ENCODE measurements around the gene TFEB. TPM values are rescaled to one million over a fixed set of nuclear protein-coding genes. Genes with fewer than 3 reads are reported as not detected.

TFEB gene
- total RNA-seq, 1 experiment from 2014 or later = 7.3 TPM

DNA sequence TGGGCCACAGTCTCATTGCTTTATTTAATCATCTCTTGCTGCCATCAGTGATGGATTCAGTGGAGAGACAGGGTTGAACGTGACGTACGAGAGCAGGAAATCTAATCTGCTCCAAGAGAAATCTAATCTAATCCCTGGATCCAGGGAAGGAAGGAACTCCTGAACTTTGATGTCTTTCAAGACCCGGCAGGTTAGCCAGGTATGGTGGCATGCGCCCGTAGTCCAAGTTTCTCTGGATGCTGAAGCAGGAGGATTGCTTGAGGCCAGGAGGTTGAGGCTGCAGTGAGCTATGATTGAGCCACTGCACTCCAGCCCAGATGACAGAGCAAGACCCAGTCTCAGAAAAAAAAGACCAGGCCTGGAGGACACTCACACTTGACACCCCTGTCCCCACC, 23.2 kb upstream of the TFEB start:
- POLR2A ChIA-PET (ENCODE audit: unreplicated experiment) = interaction anchor here (0.6 kb wide), 1 partner anchor 174 kb away, joined by 5 read pairs; no protein-coding TSS in a partner anchor
- Histone ChIP-seq H3K27ac (no peak overlapping the region), H3K4me3 (no peak overlapping the region), H3K4me2 (no peak overlapping the region), H3K36me3 (ENCODE audit: low read depth) (no peaks in the 10 kb centered on the region), H3K4me1 (replicated peaks; ENCODE audit: insufficient read depth) (peaks cover 14% of the 10 kb centered on the region; the same call in 1 of the 2 replicates), H4K20me1 (ENCODE audit: insufficient read depth) (no peaks in the 10 kb centered on the region), H2AFZ (no peak overlapping the region), H3K9me3 (ENCODE audit: insufficient read depth, low read depth) (no peaks in the 10 kb centered on the region), H3K79me2 (ENCODE audit: low read depth) (no peaks in the 10 kb centered on the region), H3K27me3 (ENCODE audit: insufficient read depth, low read depth) (no peaks in the 10 kb centered on the region), H3K9me2 (ENCODE audit: insufficient read depth) (no peaks in the 10 kb centered on the region), H3F3A (ENCODE audit: insufficient read depth, low read depth) (0 out of 2 replicates have a peak, but pooled peaks cover 4% of the 10 kb centered on the region)
- TF ChIP-seq, protein P1, sequence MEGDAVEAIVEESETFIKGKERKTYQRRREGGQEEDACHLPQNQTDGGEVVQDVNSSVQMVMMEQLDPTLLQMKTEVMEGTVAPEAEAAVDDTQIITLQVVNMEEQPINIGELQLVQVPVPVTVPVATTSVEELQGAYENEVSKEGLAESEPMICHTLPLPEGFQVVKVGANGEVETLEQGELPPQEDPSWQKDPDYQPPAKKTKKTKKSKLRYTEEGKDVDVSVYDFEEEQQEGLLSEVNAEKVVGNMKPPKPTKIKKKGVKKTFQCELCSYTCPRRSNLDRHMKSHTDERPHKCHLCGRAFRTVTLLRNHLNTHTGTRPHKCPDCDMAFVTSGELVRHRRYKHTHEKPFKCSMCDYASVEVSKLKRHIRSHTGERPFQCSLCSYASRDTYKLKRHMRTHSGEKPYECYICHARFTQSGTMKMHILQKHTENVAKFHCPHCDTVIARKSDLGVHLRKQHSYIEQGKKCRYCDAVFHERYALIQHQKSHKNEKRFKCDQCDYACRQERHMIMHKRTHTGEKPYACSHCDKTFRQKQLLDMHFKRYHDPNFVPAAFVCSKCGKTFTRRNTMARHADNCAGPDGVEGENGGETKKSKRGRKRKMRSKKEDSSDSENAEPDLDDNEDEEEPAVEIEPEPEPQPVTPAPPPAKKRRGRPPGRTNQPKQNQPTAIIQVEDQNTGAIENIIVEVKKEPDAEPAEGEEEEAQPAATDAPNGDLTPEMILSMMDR (conservative IDR thresholded peaks at IDR 0.05) = no peak
- CTCF ChIA-PET = interaction anchor here (1.1 kb wide), 1 partner anchor 28 kb away, joined by 3 read pairs; no protein-coding TSS in a partner anchor
- BruUV-seq (replicated peaks) = no TSS peak
- intact Hi-C loops (cut with micrococcal nuclease; ENCODE audit: unreplicated experiment) = no loop called here
- DNase-seq = no peak

DNA sequence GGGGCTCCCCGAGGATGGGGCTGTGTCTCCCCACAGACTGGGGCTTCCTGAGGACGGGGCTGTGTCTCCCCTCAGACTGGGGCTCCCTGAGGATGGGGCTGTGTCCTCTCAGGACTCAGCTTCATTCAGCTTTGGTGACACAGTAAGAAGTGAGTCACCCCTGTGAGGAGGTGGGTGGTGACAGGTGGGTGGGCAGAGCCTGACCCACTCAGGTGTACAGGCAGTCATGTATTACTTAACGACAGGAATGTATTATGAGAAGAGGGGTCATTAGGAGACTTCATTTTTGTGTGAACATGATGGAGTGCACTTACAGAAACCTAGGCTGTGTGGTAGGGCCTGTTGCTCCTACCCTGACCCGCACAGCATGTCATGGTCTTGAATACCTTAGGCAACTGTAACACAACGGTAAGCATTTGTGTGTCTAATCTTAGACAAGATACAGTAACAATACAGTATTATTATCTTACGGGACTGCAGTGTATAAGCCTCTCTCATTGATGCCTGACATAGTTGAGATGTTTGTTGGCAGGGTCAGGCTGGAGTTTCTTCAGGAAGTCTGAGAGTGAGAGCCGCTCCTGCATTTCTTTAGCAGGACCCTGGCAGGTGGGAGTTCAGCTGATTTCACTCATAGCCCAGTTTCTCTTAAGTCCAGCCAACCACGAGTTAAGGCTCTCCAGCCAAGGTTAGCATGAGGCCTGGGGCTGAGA, 22.7 kb upstream of the TFEB start:
- ChIA-PET CTCF (interaction anchor here (1.1 kb wide), 1 partner anchor 29 kb away, joined by 3 read pairs; no protein-coding TSS in a partner anchor), POLR2A (ENCODE audit: unreplicated experiment) (interaction anchor here (0.6 kb wide), 2 partner anchors 93 to 175 kb away, joined by 3 to 5 read pairs; no protein-coding TSS in a partner anchor)
- no peak for TF ChIP-seq EZH2 (IDR thresholded peaks at IDR 0.05; ENCODE audit: low read depth)
- TF ChIP-seq, protein P1 (conservative IDR thresholded peaks at IDR 0.05) = no peak
- Histone ChIP-seq H3K9me2 (ENCODE audit: insufficient read depth) (no peaks in the 10 kb centered on the region), H3K4me3 (no peak overlapping the region), H3F3A (ENCODE audit: insufficient read depth, low read depth) (0 out of 2 replicates have a peak, but pooled peaks cover 4% of the 10 kb centered on the region), H4K20me1 (ENCODE audit: insufficient read depth) (no peaks in the 10 kb centered on the region), H3K27ac (no peak overlapping the region), H3K9me3 (ENCODE audit: insufficient read depth, low read depth) (no peaks in the 10 kb centered on the region), H3K4me1 (replicated peaks; ENCODE audit: insufficient read depth) (peaks cover 14% of the 10 kb centered on the region; the same call in 1 of the 2 replicates), H2AFZ (no peak overlapping the region), H3K36me3 (ENCODE audit: low read depth) (no peaks in the 10 kb centered on the region), H3K27me3 (ENCODE audit: insufficient read depth, low read depth) (no peaks in the 10 kb centered on the region), H3K4me2 (no peak overlapping the region), H3K79me2 (ENCODE audit: low read depth) (no peaks in the 10 kb centered on the region)
- intact Hi-C loops (cut with micrococcal nuclease; ENCODE audit: unreplicated experiment) = no loop called here
- BruUV-seq (replicated peaks) = no TSS peak
- DNase-seq = peak; percentile 16 to 46

DNA sequence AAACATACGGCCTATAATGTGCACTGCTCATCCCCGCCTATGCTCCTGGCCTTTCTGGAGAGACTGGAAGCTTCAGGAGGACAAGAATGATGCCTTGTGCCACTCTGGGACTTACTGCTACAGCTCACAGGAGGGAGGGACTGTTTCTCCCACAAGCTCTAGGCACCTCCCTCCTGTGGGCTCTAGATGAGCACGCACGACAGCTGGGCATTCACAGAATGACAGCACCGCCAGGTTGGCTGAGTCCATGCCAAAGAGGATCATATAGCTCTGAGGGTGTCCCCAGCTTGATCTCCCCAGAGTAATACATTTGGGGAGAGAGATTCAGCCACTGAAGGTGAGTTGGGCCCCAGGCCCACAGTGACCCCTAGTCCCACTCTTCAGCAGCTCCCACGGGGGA, 21.9 kb upstream of the TFEB start:
- no peak overlapping the region for H3K4me3 ChIP-seq
- no peak overlapping the region for H3K4me2 ChIP-seq
- intact Hi-C loops (cut with micrococcal nuclease; ENCODE audit: unreplicated experiment) = no loop called here
- H3K27ac ChIP-seq = no peak overlapping the region
- H3K79me2 ChIP-seq (ENCODE audit: low read depth) = no peaks in the 10 kb centered on the region
- no TSS peak for BruUV-seq (replicated peaks)
- H3K9me3 ChIP-seq (ENCODE audit: insufficient read depth, low read depth) = no peaks in the 10 kb centered on the region
- POLR2A ChIA-PET (ENCODE audit: unreplicated experiment) = interaction anchor here (0.6 kb wide), 1 partner anchor 92 kb away, joined by 3 read pairs; no protein-coding TSS in a partner anchor
- H4K20me1 ChIP-seq (ENCODE audit: insufficient read depth) = no peaks in the 10 kb centered on the region
- no peaks in the 10 kb centered on the region for H3K27me3 ChIP-seq (ENCODE audit: insufficient read depth, low read depth)
- no peak for DNase-seq
- H3K4me1 ChIP-seq (replicated peaks; ENCODE audit: insufficient read depth) = peaks cover 14% of the 10 kb centered on the region; the same call in 1 of the 2 replicates
- H3F3A ChIP-seq (ENCODE audit: insufficient read depth, low read depth) = 0 out of 2 replicates have a peak, but pooled peaks cover 4% of the 10 kb centered on the region
- CTCF ChIA-PET = no interaction called here
- TF ChIP-seq, protein P1 (conservative IDR thresholded peaks at IDR 0.05) = no peak
- TF ChIP-seq EZH2 (IDR thresholded peaks at IDR 0.05; ENCODE audit: low read depth) = no peak
- no peak overlapping the region for H2AFZ ChIP-seq
- H3K9me2 ChIP-seq (ENCODE audit: insufficient read depth) = no peaks in the 10 kb centered on the region
- no peaks in the 10 kb centered on the region for H3K36me3 ChIP-seq (ENCODE audit: low read depth)
